Myocyte (in vitro differentiated cells): Measurements from ENCODE around the gene SF1. TPM values are rescaled to one million over a fixed set of nuclear protein-coding genes. Genes with fewer than 3 reads are reported as not detected.

Experiments used
- DNase-seq: peaks from one replicate; pipeline ENCODE4 v3.0.0-alpha.2; 2012; ENCODE audit warnings: low read depth
- total RNA-seq: library from RNA; depleted of rRNA; stranded (reverse); fragments of >200 nt; gene quantifications from 2 replicates; pipeline ENCODE4 v1.2.3, GENCODE V29; 2014

The SF1 gene
- total RNA-seq, 1 donor from 2014 or later, result 97.3 TPM

DNA sequence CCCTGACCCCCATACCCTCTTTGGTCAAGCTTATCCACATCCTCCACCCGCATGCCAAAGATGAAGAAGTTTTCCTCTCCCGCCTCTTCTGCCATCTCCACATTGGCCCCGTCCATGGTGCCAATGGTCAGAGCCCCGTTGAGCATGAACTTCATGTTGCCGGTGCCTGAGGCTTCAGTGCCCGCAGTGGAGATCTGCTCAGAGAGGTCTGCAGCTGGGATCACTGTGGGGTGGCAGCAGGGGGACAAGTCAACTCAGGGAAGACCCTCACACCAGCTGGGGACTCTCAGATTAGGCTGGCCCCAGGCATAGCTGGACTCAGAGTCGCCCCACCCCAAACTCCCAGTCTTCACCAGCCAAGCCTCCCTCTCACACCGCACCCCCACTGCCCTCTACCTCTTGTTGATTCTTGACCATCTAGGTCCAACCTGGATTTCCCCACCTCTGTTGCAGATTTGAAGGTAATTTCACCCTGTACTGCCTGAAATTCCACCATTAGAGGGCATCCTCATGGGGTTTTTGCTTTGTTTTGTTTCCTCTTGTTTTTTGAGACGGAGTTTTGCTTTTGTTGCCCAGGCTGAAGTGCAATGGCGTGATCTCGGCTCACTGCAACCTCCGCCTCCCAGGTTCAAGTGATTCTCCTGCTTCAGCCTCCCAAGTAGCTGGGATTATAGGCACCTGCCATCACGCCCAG, 27.8 kb downstream of the SF1 start:
- DNase-seq, result no peak

DNA sequence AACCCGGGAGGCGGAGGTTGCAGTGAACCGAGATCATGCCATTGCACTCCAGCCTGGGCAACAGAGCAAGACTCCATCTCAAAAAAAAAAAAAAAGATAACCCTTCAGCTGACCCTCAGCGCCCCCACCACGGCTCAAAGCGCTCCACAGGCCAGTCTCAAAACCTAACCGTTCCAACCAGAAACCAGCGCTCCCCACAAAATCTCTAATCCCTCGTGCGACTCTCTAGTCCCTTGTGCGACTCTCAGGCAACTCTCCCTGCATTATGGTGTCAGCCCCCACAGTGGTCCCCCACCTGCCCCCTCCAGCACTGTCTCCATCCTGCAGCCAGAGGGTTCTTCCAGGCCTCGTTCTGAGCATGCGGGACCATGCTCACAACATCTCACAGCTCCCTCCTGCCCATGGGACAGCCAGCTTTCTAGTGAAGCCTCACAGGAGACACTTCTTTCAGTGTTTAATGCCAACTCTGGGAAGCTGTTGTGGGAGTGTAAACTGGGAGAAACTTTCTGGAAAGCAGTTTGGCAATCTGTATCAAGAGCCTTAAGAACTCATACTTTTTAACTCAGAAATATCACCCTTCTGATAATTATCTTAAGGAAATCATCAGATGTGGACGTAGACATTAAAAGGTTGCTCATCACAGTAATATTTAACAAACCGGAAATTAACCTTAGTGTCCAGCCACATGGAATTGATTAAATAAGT, 30.2 kb downstream of the SF1 start:
- no peak for DNase-seq

DNA sequence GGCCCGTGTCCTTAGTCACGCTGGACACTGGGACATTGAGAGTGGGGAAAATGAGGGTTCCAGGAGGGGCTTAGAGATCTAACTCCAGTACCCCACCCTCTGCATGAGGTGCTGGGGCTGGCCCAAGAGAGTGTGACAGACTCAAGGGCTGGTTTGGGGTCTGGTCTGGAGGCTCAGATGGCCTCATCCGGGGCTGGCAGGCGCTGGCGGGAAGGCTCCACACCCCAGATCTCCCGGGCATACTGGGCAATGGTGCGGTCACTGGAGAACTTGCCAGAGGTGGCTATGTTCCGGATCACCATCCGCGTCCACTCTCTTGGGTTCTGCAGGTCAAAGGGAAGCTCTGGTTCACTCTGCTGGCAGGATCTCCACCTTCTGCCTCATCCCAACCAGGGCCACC, 31.9 kb downstream of the SF1 start:
- DNase-seq, result no peak

DNA sequence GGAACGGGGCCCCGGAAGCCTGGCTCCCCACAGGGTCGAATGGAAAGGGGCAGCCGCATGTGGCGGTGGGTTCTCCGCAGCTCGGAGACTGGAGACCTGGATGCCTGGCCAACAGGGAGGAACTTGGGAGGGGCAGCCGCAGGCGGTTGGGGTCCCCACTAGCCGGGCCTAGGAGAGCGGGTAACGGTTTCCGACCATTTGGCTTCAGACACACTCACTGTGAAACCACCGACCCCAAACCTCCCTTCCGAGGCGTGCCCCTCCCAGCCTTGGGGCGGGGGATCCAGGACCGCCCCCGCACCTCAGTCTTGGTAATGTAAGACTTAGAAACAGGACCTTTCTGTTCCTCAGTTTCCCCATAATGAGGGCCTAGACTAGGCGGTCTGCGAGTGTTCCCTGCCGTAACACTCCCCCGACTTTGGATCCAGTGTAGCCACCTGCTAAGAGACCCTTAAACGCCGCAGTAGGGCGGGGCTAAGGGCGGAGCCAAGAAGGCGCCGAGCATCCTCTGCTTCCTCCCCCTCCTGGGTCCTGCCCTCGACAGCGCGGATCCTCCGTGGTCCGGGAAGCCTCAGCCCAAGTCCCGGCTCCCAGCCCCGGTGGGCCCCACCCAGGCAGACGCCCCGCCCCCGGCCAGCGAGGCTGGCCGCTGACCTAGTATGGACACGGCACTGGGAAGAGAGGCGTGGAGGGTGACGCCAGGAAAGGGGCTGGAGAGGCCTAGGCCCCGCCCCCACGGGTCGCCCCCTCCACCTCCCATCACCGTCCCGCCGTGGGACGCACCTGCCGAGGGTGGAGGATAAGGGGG, 32.6 kb downstream of the SF1 start:
- DNase-seq, result peak; percentile 56

DNA sequence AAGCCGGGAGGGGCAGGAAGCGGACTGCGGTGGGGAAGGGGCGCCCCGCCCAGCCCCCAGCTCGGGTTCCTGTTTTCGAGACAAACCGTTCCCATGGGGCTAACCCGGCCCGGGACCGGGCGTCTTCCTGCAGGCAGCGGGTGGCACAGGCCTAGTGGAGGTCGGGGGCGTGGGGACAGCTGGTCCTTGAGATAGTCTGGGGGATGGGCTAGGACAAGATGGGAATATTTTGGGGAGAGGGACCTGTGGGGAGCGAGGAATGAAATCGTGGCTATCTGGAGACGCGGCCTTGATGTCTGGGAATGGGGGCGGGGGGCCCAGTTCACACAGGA, 33.2 kb downstream of the SF1 start:
- DNase-seq, result peak; percentile 24

DNA sequence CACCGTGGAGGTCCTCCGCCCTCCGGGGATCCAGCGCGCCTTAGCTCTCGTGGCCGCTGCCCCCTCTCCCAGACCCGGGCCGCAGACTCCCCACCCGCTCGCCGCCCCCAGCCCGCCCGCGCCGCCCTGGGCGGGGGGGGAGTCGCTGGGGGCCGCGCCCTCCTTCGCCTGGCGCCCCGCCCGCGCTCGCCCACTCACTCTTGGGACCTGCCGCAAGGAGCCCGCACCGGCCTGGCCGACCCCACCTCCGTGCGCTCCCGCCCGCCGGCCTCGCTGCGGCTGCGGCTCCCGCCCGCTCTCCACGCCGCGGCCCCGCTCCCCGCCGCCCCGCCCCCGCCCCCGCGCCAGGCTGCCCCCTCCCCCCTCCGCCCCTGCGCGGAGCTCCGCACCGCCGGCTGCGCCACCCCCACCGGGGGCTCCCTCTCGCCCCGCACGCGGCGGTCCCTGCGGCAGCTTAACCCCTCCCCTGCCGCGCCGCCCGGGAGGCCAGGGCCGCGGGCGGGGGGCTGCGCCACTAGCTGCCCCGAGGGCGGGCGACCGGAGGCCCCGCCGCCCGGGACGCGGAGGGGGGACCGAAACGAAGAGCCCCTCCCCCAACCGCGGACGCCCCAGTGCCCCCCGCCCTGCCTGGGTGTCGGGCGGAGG, 33.7 kb downstream of the SF1 start:
- no peak for DNase-seq

DNA sequence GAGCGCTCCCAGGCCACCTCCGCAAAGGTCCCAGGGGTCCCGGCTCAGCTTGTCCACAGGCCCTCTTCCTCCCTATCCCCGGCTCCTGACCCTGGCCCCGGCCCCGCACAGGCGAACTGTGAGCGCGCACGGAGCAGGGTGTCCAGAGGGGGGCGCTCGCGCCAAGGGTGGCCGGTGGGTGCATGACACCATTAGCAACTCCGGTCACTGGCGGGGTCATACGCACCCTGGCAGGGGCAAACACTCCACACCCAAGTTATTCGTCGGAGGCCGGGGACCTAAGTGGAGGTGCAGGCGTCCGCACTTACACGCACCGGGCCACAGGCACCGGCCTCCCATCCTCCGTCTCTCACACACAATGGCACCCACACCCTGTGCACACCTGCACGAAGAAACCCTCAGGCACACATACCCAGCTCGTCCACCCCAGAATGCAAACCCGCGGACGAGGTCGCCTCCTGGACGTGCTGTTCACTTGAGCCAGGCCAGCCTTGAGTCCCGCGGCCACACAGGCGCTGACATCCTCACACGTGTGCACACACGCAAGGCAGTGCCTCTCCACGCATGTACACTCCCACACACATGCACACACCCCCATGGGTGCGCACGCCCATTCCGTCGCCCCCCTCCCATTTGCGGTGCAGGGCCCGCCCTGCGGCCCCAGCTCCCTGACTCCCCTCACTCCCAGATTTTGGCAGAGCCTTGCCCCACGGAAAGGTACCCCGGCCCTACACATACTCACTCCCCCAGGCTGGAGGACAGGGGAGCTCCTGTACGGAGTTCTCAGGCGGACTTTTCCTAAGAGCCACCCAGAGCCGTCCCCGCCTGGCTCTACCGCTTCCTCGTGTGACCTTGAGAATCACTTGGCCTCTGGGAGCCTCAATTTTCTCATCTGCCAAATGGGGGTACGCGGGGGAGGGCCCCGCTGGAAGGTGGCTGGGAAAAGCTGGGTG, 34.5 kb downstream of the SF1 start, which contains the start of gene RASGRP2:
RASGRP2 (minus strand) TSS at position 552 of the 953 bp plus-strand sequence. CDS start 1,276 bp downstream, outside the sequence.
- no peak for DNase-seq

DNA sequence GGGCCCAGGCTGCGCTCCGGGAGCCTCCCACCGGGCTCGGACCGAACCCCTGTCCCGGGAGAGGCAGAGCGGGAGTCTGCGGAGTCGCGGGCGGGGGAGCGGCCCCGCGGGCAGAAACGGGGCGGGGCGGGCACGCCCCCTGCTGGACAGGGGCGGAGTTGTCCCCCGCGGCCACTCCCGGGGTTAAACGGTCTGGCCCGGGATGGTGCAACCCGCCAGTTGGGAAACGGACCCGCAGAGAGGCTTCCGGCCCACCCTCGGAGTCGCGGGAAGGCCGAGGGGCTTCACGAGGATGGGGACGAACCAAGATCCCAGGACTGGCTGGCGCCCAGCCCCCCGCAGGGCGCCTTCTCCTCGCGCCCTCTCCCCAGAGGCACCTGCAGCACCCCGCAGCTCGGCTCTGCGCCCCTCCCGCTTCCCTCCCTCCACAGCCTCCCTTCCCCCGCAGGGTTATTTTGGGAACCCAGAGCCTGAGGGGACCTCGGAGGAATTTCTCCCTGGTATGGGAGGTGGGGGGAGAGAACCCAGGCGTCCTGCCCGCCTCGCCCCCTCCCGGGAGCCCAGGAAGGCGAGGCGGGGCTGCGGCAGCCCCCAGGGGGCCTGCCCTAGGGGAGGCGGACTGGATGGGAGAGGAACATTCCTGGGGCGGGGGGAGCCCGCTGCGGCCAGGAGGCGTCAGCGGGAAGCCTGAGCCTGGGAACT, 35.3 kb downstream of the SF1 start:
- peak; percentile 49 for DNase-seq

DNA sequence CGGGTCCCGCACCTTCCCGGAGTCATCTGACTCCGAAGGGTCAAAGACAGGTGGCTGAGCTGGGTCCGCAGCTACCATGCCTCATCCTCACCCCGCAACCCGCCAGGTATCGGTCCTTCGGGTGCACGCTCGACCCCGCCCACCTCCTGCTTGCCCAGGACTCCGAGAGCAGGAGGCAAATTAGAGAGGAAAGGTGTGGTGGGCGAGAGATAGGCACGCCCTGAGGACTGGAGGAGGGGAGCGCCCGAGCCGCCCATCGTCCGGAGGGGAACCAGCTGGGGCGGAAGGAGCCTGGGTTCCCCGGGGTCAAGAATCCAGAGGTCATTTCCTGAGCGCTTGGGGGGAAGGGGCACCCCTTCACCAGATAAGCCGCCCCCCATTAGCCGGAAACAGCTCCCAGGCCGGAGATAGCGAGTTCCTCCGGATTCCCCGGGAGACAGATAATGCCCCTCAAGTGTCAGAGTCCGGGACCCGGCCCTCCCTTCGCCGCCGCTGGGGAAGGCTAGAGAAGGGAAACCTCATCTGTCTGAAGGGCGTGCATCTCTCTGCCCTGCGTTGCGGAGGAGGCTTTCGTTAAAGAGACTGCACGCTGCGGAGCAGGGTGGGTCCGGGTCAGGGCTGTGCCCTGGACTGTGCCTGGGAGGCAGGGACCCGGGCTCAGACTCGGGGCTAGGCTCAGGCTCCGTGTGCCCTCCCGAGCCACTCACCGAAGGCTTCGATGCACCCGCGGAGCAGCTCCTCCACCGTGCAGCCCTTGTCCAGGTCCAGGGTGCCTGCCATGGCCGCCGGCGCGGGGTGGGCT, 36.1 kb downstream of the SF1 start:
- peak; percentile 20 for DNase-seq

DNA sequence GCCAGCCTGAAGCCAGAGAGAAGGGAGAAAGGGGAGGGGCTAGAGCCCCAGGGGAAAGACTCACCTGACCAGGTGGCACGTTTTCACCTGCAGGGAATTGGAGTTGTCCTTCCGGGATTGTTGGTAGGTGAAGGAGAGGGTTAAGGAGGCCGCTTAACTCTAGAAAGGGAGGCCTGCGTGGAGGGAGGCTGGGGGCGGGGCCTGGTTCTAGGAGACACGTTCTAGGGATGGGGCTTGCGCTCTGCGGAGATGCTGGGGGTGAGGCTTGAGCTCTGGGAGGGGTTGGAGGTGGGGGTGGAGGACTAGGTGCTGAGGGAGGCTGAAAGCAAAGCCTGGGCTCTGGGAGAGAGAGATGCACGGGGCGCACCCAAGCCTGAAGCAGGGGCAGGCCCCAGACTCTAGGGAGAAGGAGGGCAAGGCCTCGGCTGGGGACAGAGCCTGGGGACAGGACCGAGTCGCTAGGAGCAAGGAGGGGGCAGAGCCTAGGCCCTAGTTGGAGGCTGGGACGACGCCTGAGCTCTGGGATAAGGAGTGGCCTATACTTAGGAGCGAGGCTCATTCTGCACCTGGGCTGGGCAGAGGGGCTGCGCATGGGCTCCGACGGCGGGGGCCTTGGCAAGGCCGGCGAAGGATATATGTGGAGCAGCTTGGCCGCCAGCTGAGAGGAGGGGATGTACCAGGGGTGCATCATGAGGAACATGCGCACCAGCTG, 36.8 kb downstream of the SF1 start:
- no peak for DNase-seq

DNA sequence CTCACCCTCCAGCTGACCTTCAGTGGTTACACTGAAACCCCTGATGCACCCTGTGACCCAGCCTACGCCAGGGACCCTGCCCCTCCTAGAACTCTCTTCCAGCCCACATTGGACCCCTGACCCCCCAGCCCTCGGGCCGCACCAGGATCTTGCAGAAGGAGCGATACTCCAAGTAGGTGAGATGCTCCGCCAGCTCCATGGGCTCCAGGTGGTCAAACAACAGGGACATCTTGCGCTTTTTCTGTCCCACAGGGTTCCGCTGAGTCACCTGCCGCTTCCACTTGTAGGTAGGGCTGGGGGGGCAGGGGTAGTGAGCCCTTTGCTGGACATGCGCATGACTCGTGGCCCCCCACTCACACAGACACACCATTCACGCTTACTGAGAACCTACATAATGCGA, 38.5 kb downstream of the SF1 start:
- no peak for DNase-seq

DNA sequence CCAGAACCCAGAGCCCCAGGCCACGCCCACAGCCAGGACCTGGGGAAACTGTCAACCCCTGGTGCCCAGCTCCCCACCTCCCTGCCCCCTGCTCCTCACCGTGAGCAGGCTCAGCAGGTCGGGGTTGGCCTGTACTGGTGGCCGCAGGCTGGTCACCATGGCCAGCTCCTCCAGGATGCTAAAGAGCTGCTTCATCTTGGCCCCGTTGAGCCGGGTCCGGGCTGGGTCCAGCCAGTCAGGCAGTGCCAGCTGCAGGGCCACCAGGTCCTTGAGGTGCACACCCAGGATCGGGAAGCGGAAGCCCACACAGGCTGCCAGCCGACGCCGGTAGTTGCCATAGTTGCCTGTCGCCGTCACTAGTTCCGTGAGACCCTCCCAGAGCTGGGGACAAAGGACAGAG, 41.7 kb downstream of the SF1 start:
- no peak for DNase-seq

DNA sequence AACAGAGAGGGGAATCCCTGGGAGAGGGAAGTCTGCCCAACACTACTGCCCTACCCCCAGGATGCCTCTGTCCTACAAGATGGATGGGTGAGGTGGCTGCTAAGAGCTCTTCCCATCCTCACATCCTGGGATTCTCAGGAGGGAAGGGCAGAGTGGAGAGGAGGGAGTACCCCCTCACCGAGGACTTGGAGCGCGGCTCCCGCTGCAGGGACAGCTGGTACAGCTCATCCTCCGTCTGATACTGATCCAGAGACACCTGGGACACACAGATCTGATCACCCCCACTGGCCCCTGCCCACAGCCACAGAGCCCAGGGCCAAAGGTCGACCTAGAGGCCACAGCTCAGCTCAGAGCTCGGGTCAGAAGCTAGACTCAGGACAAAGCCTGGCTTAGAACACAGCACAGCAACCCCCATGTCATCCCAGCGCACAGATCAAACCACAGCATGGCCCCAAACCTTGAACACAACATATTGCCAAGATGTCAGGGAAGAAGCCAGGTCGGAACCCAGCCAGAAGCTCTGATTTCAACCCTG, 42.5 kb downstream of the SF1 start:
- DNase-seq, result no peak

DNA sequence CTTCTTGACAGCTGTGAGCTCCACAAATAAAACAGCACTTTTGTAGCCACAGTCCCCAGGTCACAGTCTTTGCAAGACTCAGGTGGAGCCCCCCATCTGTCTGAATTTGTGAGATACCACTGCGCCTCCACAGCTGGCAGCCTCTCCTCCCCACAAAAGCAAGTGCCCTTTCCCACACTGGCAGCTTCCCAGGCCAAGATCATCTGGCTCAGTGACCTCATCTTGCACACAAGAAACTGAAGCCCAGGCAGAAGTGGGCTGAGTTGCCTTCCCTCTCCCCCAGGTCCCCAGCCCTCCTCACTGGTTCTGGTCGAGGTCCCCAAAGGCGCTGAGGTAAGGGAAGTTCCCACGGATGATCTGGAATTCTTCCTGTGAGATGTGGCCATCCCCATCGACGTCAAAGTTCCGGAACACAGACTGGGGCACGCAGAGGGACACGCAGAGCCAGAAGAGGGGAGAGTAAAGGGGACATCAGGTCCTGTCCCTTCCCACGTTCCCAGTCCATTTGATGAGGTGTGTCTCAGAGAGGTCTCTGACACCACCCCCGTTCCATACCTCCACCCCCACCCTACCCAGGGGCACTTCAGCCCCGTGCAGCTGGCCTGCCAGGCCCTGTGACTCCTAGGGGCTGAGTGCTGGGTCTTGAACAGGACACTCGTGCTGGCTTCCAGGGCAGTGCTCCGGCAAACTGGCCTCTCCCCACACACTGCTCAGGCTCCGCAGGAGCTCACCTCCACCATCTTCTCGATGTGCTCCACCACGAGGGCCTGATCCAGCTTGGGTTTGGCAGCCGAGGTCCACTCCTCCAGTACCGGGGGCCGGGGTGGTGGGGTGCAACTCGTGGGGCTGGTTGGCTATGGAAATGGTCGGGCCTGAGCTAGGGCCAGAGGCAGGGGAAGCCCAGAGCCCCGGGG, 43.3 kb downstream of the SF1 start:
- DNase-seq, result peak; percentile 77

DNA sequence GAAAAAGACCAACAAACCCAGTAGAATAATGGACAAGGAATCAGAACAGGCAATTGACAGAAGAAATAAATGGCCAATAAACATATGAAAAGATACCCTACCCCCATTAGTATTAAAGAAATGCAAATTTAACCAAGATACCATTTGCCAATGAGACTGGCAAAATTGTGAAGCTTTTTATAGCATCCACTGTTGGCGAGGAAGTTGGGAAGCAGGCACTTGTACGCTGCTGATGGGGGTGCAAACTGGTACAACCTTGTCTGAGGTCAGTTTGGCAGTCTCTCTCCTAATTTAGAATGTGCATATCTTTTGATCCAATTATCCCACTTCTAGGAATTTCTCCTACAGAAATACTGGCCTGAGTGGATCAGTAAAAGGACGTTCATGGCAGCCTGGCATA, 46.7 kb downstream of the SF1 start:
- DNase-seq, result no peak

DNA sequence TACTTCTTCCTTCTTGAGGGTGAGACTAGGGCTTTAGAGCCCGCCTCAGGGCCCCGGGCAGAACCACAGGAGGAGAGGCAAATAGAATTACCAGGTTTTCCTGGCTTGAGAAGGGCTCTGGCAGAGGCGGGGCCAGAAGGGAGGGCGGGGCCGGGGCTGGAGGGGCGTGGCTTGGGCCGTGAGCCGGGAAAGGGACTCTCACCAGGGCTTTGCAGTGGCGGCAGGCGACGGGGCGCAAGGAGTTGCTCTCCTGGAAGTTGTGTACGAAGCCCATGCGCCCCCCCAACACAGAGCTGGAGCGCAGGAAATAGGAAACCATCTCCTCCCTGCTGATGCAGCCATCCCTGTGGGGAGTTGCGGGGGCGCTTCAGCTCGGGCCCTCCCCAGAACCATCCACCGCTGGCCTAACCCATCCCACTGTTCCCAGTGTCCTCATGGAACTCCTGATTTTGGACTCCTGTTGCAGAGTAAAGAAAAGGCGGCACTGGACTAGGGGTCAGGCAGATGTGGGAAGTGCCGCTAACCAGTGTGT, 48.4 kb downstream of the SF1 start:
- no peak for DNase-seq
